Panc1 (cell line): ENCODE measurements around the gene HOXC4. TPM values are rescaled to one million over a fixed set of nuclear protein-coding genes. Genes with fewer than 3 reads are reported as not detected.

Experiments used
- ATAC-seq: fragments of 200-7000 bp; cut with Tn5 transposase; 2 replicates; pipeline ENCODE4 v1.9.1; 2020; ENCODE audit warnings: mild to moderate bottlenecking, moderate library complexity
- BruUV-seq: library from RNA; stranded (reverse); fragments of 400-500 nt; replicated peaks from 2 replicates; lab custom pipeline; 2021; lab: Mats Ljungman, UMichigan
- CTCF ChIA-PET: fragments of 300-600 bp; sonication (Branson Sonifier 250); formaldehyde crosslinking; loops from one replicate; lab custom pipeline; 2022; ENCODE audit warnings: antibody characterized with exemption; lab: Charles Lee
- POLR2A ChIA-PET: fragments of 300-600 bp; sonication (Branson Sonifier 250); formaldehyde crosslinking; loops from one replicate; lab custom pipeline; 2022; ENCODE audit warnings: antibody characterized with exemption; lab: Charles Lee
- DNase-seq: peaks from one replicate; pipeline ENCODE4 v3.0.0-alpha.2; 2010; ENCODE audit warnings: low read depth, low spot score
- H3K27ac ChIP-seq: 2 replicates; pipeline ENCODE4 v1.5.1; 2011; ENCODE audit warnings: mild to moderate bottlenecking, low read length, inconsistent platforms
- H3K27me3 ChIP-seq: fragments of 200-500 bp; sonication (Bioruptor generic); 2 replicates; pipeline ENCODE4 v1.6.0; 2014; ENCODE audit warnings: low read length, inconsistent platforms; ENCODE audit not compliant: control insufficient read depth, insufficient read depth
- H3K36me3 ChIP-seq: fragments of 200-500 bp; sonication (Bioruptor generic); 2 replicates; pipeline ENCODE4 v1.5.1; 2014; ENCODE audit warnings: inconsistent platforms, mild to moderate bottlenecking, low read length, moderate library complexity; ENCODE audit not compliant: control insufficient read depth, insufficient read depth
- H3K4me1 ChIP-seq: 2 replicates; pipeline ENCODE4 v1.5.1; 2011; ENCODE audit warnings: inconsistent platforms, mild to moderate bottlenecking, low read length, moderate library complexity; ENCODE audit not compliant: control insufficient read depth, insufficient read depth
- H3K4me3 ChIP-seq, 2 experiments: 2 replicates each; pipeline ENCODE4 v1.5.1; 2011 to 2012; ENCODE audit warnings: low read depth in 2 of 2, low read length in 2 of 2, mild to moderate bottlenecking in 2 of 2, inconsistent platforms in 1 of 2, moderate library complexity in 1 of 2
- H3K9me3 ChIP-seq: fragments of 200-500 bp; sonication (Bioruptor generic); 2 replicates; pipeline ENCODE4 v1.5.1; 2014; ENCODE audit warnings: low read depth, mild to moderate bottlenecking, inconsistent platforms, low read length, moderate library complexity; ENCODE audit not compliant: control insufficient read depth, insufficient read depth
- POLR2AphosphoS5 ChIP-seq: IDR thresholded peaks from 2 replicates; pipeline ENCODE4 v1.6.1; 2012; ENCODE audit warnings: mild to moderate bottlenecking, low read depth, low read length, moderate library complexity
- REST ChIP-seq, 2 experiments: IDR thresholded peaks; 2 replicates each; pipeline ENCODE4 v1.6.1; 2011 to 2012; ENCODE audit warnings: low read depth in 2 of 2, control low read depth in 1 of 2, low read length in 1 of 2, mild to moderate bottlenecking in 1 of 2, moderate library complexity in 1 of 2; ENCODE audit not compliant: insufficient read depth in 1 of 2
- SIN3A ChIP-seq: IDR thresholded peaks from 2 replicates; pipeline ENCODE4 v1.6.1; 2012; ENCODE audit warnings: low read depth, mild to moderate bottlenecking, low read length, moderate library complexity, borderline replicate concordance; ENCODE audit not compliant: insufficient read depth
- TCF7L2 ChIP-seq: IDR thresholded peaks from 2 replicates; pipeline ENCODE4 v1.6.1; 2011; ENCODE audit warnings: mild to moderate bottlenecking, low read depth, low read length, inconsistent platforms
- in situ Hi-C: cut with HindIII; loops from 2 replicates; pipeline ENCODE4 v1.10.0; 2016; ENCODE audit warnings: low sequenced_read_pairs, low pct_unique_long_range_greater_than_20kb
- intact Hi-C: fragments of 100-400 bp; cut with micrococcal nuclease; formaldehyde crosslinking; loops from one replicate; pipeline ENCODE4 v1.10.0; 2022; ENCODE audit not compliant: unreplicated experiment
- total RNA-seq: library from RNA; stranded (reverse); gene quantifications from one replicate; pipeline ENCODE4 v1.2.1, GENCODE V29; 2021; ENCODE audit not compliant: unreplicated experiment
- TF ChIP-seq, protein P1 (sequence below): fragments of 450-650 bp; IDR thresholded peaks from 2 replicates; pipeline ENCODE4 v1.5.1; 2017; ENCODE audit warnings: mild to moderate bottlenecking

The HOXC4 gene
- total RNA-seq, 1 experiment from 2014 or later, result 22.7 TPM

- Histone ChIP-seq H3K27ac (no peak overlapping the region), H3K4me3 (no peak overlapping the region), H3K27me3 (no peaks in the 10 kb centered on the region), H3K36me3 (no peaks in the 10 kb centered on the region), H3K9me3 (no peaks in the 10 kb centered on the region), H3K4me1 (peaks cover 84% of the 10 kb centered on the region)
- BruUV-seq, result no TSS peak
- ChIA-PET POLR2A (no interaction called here), CTCF (no interaction called here)
- intact Hi-C loops (no loop called here), in situ Hi-C loops (no loop called here)
- ATAC-seq, result no peak
- no peak for TF ChIP-seq TCF7L2
- TF ChIP-seq, protein P1, sequence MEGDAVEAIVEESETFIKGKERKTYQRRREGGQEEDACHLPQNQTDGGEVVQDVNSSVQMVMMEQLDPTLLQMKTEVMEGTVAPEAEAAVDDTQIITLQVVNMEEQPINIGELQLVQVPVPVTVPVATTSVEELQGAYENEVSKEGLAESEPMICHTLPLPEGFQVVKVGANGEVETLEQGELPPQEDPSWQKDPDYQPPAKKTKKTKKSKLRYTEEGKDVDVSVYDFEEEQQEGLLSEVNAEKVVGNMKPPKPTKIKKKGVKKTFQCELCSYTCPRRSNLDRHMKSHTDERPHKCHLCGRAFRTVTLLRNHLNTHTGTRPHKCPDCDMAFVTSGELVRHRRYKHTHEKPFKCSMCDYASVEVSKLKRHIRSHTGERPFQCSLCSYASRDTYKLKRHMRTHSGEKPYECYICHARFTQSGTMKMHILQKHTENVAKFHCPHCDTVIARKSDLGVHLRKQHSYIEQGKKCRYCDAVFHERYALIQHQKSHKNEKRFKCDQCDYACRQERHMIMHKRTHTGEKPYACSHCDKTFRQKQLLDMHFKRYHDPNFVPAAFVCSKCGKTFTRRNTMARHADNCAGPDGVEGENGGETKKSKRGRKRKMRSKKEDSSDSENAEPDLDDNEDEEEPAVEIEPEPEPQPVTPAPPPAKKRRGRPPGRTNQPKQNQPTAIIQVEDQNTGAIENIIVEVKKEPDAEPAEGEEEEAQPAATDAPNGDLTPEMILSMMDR, result no peak
- TF ChIP-seq POLR2AphosphoS5, result no peak
- TF ChIP-seq SIN3A, result no peak
- TF ChIP-seq REST (IDR thresholded peaks at IDR 0.05; ENCODE audit: insufficient read depth in 1 of 2, low read depth in 2 of 2, low read length in 1 of 2), result no peak
- DNase-seq, result no peak
Measured at GRCh38 chr12:54046809-54047159, 6.9 kb upstream of the HOXC4 start.

DNA sequence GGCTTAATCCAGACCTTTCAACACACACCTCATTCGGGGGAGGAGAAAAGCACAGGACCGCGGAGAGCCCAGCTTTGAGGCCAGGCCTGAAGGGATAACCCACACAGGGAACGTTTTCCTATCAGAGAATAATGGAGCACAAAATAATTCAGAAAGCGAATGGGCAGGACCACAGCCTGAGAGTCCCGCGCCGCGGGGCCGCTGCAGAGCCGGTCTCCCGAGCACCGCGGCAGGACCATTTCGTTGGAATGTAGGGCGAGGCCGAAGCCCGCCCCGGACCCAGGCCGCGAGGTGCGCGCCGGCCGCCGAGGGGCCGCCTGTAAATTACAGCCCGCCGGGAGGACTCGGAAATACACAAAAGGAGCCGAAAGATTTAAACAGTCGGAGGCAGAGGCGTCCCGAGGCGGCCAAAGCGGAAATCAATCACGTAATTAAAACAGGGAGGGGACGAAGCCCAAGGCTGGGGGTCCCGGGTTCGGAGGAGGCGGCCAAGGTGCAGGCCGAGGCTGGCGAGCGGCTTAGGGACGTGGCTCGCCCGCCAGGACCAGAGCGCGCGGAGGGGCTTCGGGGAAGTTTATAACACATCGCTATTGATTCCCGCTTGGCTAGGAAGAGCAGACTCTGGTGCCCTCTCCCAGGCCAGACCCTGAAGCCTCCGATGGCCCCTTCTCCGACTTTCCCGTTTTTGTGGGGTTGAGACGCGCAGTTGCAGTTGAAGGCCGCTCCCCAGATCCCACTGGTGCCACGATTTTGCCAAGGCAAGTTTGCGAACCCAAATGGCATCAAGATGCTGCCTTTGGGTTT is 6.3 kb upstream of the HOXC4 start:
- intact Hi-C loops, result no loop called here
- TF ChIP-seq, protein P1, result no peak
- no peak for TF ChIP-seq REST (IDR thresholded peaks at IDR 0.05; ENCODE audit: insufficient read depth in 1 of 2, low read depth in 2 of 2, low read length in 1 of 2)
- DNase-seq, result no peak
- BruUV-seq, result no TSS peak
- Histone ChIP-seq H3K4me3 (no peak overlapping the region), H3K9me3 (no peaks in the 10 kb centered on the region), H3K27me3 (no peaks in the 10 kb centered on the region), H3K36me3 (no peaks in the 10 kb centered on the region), H3K27ac (no peak overlapping the region), H3K4me1 (peaks cover 85% of the 10 kb centered on the region)
- ChIA-PET POLR2A (no interaction called here), CTCF (no interaction called here)
- no peak for ATAC-seq
- in situ Hi-C loops, result no loop called here
